ENCODE data around the gene PRKG1. TPM values are rescaled to one million over a fixed set of nuclear protein-coding genes. Genes with fewer than 3 reads are reported as not detected.
"Not testable (repeated sequence)": the region's sequence is repeated elsewhere in the genome, so short reads cannot be mapped to it uniquely, and the experiment has no call there.

The PRKG1 gene
- total RNA-seq, 1 donor from 2014 or later = 17.9 TPM

GRCh38 chr10:51439645-51440044 is 365.4 kb downstream of the PRKG1 start:
- H3K36me3 ChIP-seq = no peaks in the 10 kb centered on the region
- no peak for TF ChIP-seq CTCF (IDR thresholded peaks at IDR 0.05)
- no peak for TF ChIP-seq POLR2AphosphoS5 (IDR thresholded peaks at IDR 0.05; ENCODE audit: insufficient read depth in 1 of 2, low read depth in 1 of 2)
- no peak for TF ChIP-seq POLR2A (IDR thresholded peaks at IDR 0.05)
- no peaks in the 10 kb centered on the region for H3K27me3 ChIP-seq
- intact Hi-C loops (cut with DNase I) = no loop called here
- H3K4me1 ChIP-seq = no peaks in the 10 kb centered on the region
- no peak for DNase-seq (ENCODE audit: extremely low spot score in 2 of 2)
- no peak overlapping the region for H3K4me3 ChIP-seq
- no peak overlapping the region for H3K27ac ChIP-seq
- H3K9me3 ChIP-seq = no peaks in the 10 kb centered on the region

GRCh38 chr10:51445588-51445987 is 371.3 kb downstream of the PRKG1 start:
- H3K27ac ChIP-seq = no peak overlapping the region
- DNase-seq (ENCODE audit: extremely low spot score in 2 of 2) = no peak
- no peaks in the 10 kb centered on the region for H3K9me3 ChIP-seq
- H3K4me1 ChIP-seq = no peaks in the 10 kb centered on the region
- intact Hi-C loops (cut with DNase I) = no loop called here
- TF ChIP-seq POLR2A (IDR thresholded peaks at IDR 0.05) (no peak), POLR2AphosphoS5 (IDR thresholded peaks at IDR 0.05; ENCODE audit: insufficient read depth in 1 of 2, low read depth in 1 of 2) (no peak), CTCF (IDR thresholded peaks at IDR 0.05) (no peak)
- no peak overlapping the region for H3K4me3 ChIP-seq
- no peaks in the 10 kb centered on the region for H3K27me3 ChIP-seq
- no peaks in the 10 kb centered on the region for H3K36me3 ChIP-seq

DNA sequence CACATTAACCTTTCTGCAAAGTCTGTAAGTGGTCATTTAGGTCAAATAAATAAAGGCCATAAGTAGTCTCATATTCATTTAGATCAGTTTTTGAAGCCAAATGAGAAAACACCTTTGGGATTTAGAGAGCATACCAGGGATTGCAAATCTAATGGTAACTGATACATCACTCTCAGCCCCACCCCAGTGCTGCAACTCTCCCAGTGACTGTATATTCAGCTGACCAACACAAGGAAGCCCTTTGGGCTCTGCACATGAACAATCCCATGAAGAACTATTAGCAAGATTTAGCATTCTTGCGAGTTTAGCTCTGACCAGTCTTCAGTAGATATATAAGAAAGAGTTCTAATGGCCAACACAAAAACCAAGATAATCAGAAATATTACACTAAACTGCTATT is 372.8 kb downstream of the PRKG1 start:
- no peaks in the 10 kb centered on the region for H3K4me1 ChIP-seq
- H3K27ac ChIP-seq = no peak overlapping the region
- intact Hi-C loops (cut with DNase I) = no loop called here
- H3K27me3 ChIP-seq = no peaks in the 10 kb centered on the region
- no peaks in the 10 kb centered on the region for H3K9me3 ChIP-seq
- no peak overlapping the region for H3K4me3 ChIP-seq
- DNase-seq (ENCODE audit: extremely low spot score in 2 of 2) = no peak
- TF ChIP-seq POLR2AphosphoS5 (IDR thresholded peaks at IDR 0.05; ENCODE audit: insufficient read depth in 1 of 2, low read depth in 1 of 2) = no peak
- no peak for TF ChIP-seq POLR2A (IDR thresholded peaks at IDR 0.05)
- no peak for TF ChIP-seq CTCF (IDR thresholded peaks at IDR 0.05)
- no peaks in the 10 kb centered on the region for H3K36me3 ChIP-seq

GRCh38 chr10:51455762-51456161 is 381.5 kb downstream of the PRKG1 start:
- H3K27me3 ChIP-seq; H3K36me3 ChIP-seq; H3K4me3 ChIP-seq; H3K27ac ChIP-seq; intact Hi-C loops (cut with DNase I); H3K4me1 ChIP-seq; H3K9me3 ChIP-seq; DNase-seq (ENCODE audit: extremely low spot score in 2 of 2): not testable (repeated sequence)

GRCh38 chr10:51459476-51459875 is 385.2 kb downstream of the PRKG1 start:
- no peaks in the 10 kb centered on the region for H3K27me3 ChIP-seq
- H3K36me3 ChIP-seq = no peaks in the 10 kb centered on the region
- intact Hi-C loops (cut with DNase I) = no loop called here
- no peaks in the 10 kb centered on the region for H3K9me3 ChIP-seq
- TF ChIP-seq CTCF (IDR thresholded peaks at IDR 0.05) = no peak
- TF ChIP-seq POLR2AphosphoS5 (IDR thresholded peaks at IDR 0.05; ENCODE audit: insufficient read depth in 1 of 2, low read depth in 1 of 2) = no peak
- no peak for TF ChIP-seq POLR2A (IDR thresholded peaks at IDR 0.05)
- no peak overlapping the region for H3K27ac ChIP-seq
- H3K4me1 ChIP-seq = peaks cover 13% of the 10 kb centered on the region
- H3K4me3 ChIP-seq = no peak overlapping the region
- DNase-seq (ENCODE audit: extremely low spot score in 2 of 2) = no peak
